Effector memory CD4-positive, alpha-beta T cell (primary cell): ENCODE measurements around the gene NFIX.

ENCODE experiments used
- DNase-seq, 3 donors: peaks; one replicate each; pipeline ENCODE4 v3.0.0-alpha.2; 2020
- H3K27ac ChIP-seq: 2 replicates; pipeline ENCODE4 v1.7.0; 2013; ENCODE audit warnings: mild to moderate bottlenecking, low read length, moderate library complexity; ENCODE audit not compliant: insufficient read depth, poor library complexity, severe bottlenecking
- H3K27me3 ChIP-seq: replicated peaks from 2 replicates; pipeline ENCODE4 v1.7.0; 2013; ENCODE audit warnings: mild to moderate bottlenecking, low read length; ENCODE audit not compliant: insufficient read depth, control insufficient read depth, poor library complexity, severe bottlenecking
- H3K36me3 ChIP-seq: 2 replicates; pipeline ENCODE4 v1.7.0; 2013; ENCODE audit warnings: mild to moderate bottlenecking, low read length, moderate library complexity; ENCODE audit not compliant: control insufficient read depth, insufficient read depth
- H3K4me1 ChIP-seq: 2 replicates; pipeline ENCODE4 v1.7.0; 2013; ENCODE audit warnings: low read length, mild to moderate bottlenecking; ENCODE audit not compliant: control insufficient read depth, insufficient read depth, poor library complexity, severe bottlenecking
- H3K4me3 ChIP-seq: 2 replicates; pipeline ENCODE4 v1.7.0; 2013; ENCODE audit warnings: low read length, low read depth, mild to moderate bottlenecking; ENCODE audit not compliant: insufficient read depth, poor library complexity, severe bottlenecking
- H3K9me3 ChIP-seq: 2 replicates; pipeline ENCODE4 v1.7.0; 2013; ENCODE audit warnings: mild to moderate bottlenecking, low read length, moderate library complexity; ENCODE audit not compliant: control insufficient read depth

NFIX gene

GRCh38 chr19:13118424-13119193, 123.3 kb downstream of the NFIX start:
- Histone ChIP-seq H3K4me1 (peaks cover 36% of the 10 kb centered on the region), H3K9me3 (no peaks in the 10 kb centered on the region), H3K36me3 (no peaks in the 10 kb centered on the region), H3K27ac (peak overlapping the region; percentile 62), H3K4me3 (peak overlapping the region; percentile 86), H3K27me3 (no peaks in the 10 kb centered on the region)
- peak in 1 of 3 donors; percentile 28 for DNase-seq

- DNase-seq, result no peak
- peaks cover 2% of the 10 kb centered on the region for H3K36me3 ChIP-seq
- peaks cover 36% of the 10 kb centered on the region for H3K4me1 ChIP-seq
- peak overlapping the region; percentile 11 for H3K4me3 ChIP-seq
- H3K9me3 ChIP-seq, result no peaks in the 10 kb centered on the region
- no peak overlapping the region for H3K27ac ChIP-seq
- H3K27me3 ChIP-seq, result no peaks in the 10 kb centered on the region
Measured at GRCh38 chr19:13119627-13120026, 124.4 kb downstream of the NFIX start.

- H3K27me3 ChIP-seq, result no peaks in the 10 kb centered on the region
- H3K27ac ChIP-seq, result no peak overlapping the region
- no peaks in the 10 kb centered on the region for H3K9me3 ChIP-seq
- peaks cover 36% of the 10 kb centered on the region for H3K4me1 ChIP-seq
- H3K36me3 ChIP-seq, result peaks cover 4% of the 10 kb centered on the region
- no peak overlapping the region for H3K4me3 ChIP-seq
- no peak for DNase-seq
Measured at GRCh38 chr19:13120031-13120430, 124.8 kb downstream of the NFIX start.

GRCh38 chr19:13120817-13121216, 125.5 kb downstream of the NFIX start:
- no peaks in the 10 kb centered on the region for H3K9me3 ChIP-seq
- no peaks in the 10 kb centered on the region for H3K27me3 ChIP-seq
- no peak for DNase-seq
- H3K27ac ChIP-seq, result no peak overlapping the region
- no peak overlapping the region for H3K4me3 ChIP-seq
- peaks cover 29% of the 10 kb centered on the region for H3K4me1 ChIP-seq
- peaks cover 4% of the 10 kb centered on the region for H3K36me3 ChIP-seq

- no peak for DNase-seq
- Histone ChIP-seq H3K9me3 (no peaks in the 10 kb centered on the region), H3K27ac (no peak overlapping the region), H3K27me3 (no peaks in the 10 kb centered on the region), H3K4me1 (peaks cover 22% of the 10 kb centered on the region), H3K4me3 (no peak overlapping the region), H3K36me3 (peaks cover 8% of the 10 kb centered on the region)
Measured at GRCh38 chr19:13121551-13122274, 126.4 kb downstream of the NFIX start.

GRCh38 chr19:13122275-13122878, 127.1 kb downstream of the NFIX start:
- no peaks in the 10 kb centered on the region for H3K9me3 ChIP-seq
- no peak overlapping the region for H3K27ac ChIP-seq
- peaks cover 16% of the 10 kb centered on the region for H3K4me1 ChIP-seq
- no peak overlapping the region for H3K4me3 ChIP-seq
- peaks cover 8% of the 10 kb centered on the region for H3K36me3 ChIP-seq
- DNase-seq, result no peak
- H3K27me3 ChIP-seq, result no peaks in the 10 kb centered on the region

GRCh38 chr19:13122980-13123957, 128.0 kb downstream of the NFIX start:
- no peaks in the 10 kb centered on the region for H3K27me3 ChIP-seq
- H3K4me3 ChIP-seq, result no peak overlapping the region
- no peak for DNase-seq
- H3K27ac ChIP-seq, result no peak overlapping the region
- H3K9me3 ChIP-seq, result no peaks in the 10 kb centered on the region
- H3K4me1 ChIP-seq, result peaks cover 13% of the 10 kb centered on the region
- H3K36me3 ChIP-seq, result peaks cover 8% of the 10 kb centered on the region

GRCh38 chr19:13127051-13127450, 131.8 kb downstream of the NFIX start:
- no peak for DNase-seq
- Histone ChIP-seq H3K27me3 (no peaks in the 10 kb centered on the region), H3K27ac (no peak overlapping the region), H3K36me3 (peaks cover 8% of the 10 kb centered on the region), H3K4me1 (no peaks in the 10 kb centered on the region), H3K4me3 (no peak overlapping the region), H3K9me3 (no peaks in the 10 kb centered on the region)

- Histone ChIP-seq H3K4me1 (peaks cover 8% of the 10 kb centered on the region), H3K4me3 (no peak overlapping the region), H3K27me3 (no peaks in the 10 kb centered on the region), H3K27ac (no peak overlapping the region), H3K9me3 (no peaks in the 10 kb centered on the region), H3K36me3 (peaks cover 8% of the 10 kb centered on the region)
- no peak for DNase-seq
Measured at GRCh38 chr19:13127811-13128575, 132.7 kb downstream of the NFIX start.
